ENCODE measurements around the gene MRPL46.

GRCh38 chr15:88450125-88450798 lies 16.9 kb downstream of the MRPL46 start:
- TF ChIP-seq CTCF (conservative IDR thresholded peaks at IDR 0.05 in 1 of 2, IDR thresholded peaks at IDR 0.05 in 1 of 2; ENCODE audit: extremely low read depth in 1 of 2, insufficient read depth in 1 of 2, low read depth in 1 of 2, low read length in 2 of 2) (peak; percentile 85 to 87), EZH2 (IDR thresholded peaks at IDR 0.05; ENCODE audit: borderline replicate concordance, low read length) (no peak)

All from mammary epithelial cell (primary cell).